Breast epithelium (tissue), 4 donors: ENCODE data around the gene TRIM25. TPM values are rescaled to one million over a fixed set of nuclear protein-coding genes. Genes with fewer than 3 reads are reported as not detected.

Experiments used
- DNase-seq, 2 donors: peaks; one replicate each; pipeline ENCODE4 v3.0.0-alpha.2; 2019; ENCODE audit warnings: low spot score in 2 of 2
- H3K27ac ChIP-seq, 2 donors: fragments of 200-600 bp; sonication (generic) in 1 of 2; one replicate each; pipeline ENCODE4 v1.5.1; 2016 to 2019; ENCODE audit warnings: mild to moderate bottlenecking in 1 of 2
- H3K27me3 ChIP-seq, 2 donors: fragments of 200-600 bp; sonication (generic) in 1 of 2; one replicate each; pipeline versions ENCODE4 v1.5.1 to v1.6.0; 2017 to 2019; ENCODE audit warnings: control low read depth in 1 of 2, mild to moderate bottlenecking in 1 of 2
- H3K36me3 ChIP-seq: fragments of 200-600 bp; one replicate; pipeline ENCODE4 v1.5.1; 2019
- H3K4me1 ChIP-seq, 2 donors: fragments of 200-600 bp; sonication (generic); one replicate each; pipeline ENCODE4 v1.5.1; 2016 to 2019; ENCODE audit warnings: control low read depth in 1 of 2
- H3K4me3 ChIP-seq, 3 donors: fragments of 200-600 bp; sonication (generic); 1 replicate in 2 of 3; 2 replicates in 1 of 3; pipeline ENCODE4 v1.5.1; 2016 to 2019; ENCODE audit warnings: mild to moderate bottlenecking in 3 of 3, moderate library complexity in 2 of 3
- H3K9me3 ChIP-seq, 2 donors: fragments of 200-600 bp; sonication (generic) in 1 of 2; one replicate each; pipeline ENCODE4 v1.5.1; 2016 to 2019; ENCODE audit warnings: control low read depth in 1 of 2
- CTCF ChIP-seq, 3 donors: fragments of 450-650 bp; IDR thresholded peaks; one replicate each; pipeline ENCODE4 v1.5.1; 2016 to 2017; ENCODE audit warnings: antibody characterized with exemption in 3 of 3, mild to moderate bottlenecking in 3 of 3, moderate library complexity in 3 of 3
- POLR2A ChIP-seq: fragments of 450-650 bp; IDR thresholded peaks from one replicate; pipeline ENCODE4 v1.6.1; 2016; ENCODE audit warnings: antibody characterized with exemption, mild to moderate bottlenecking, moderate library complexity
- POLR2AphosphoS5 ChIP-seq, 3 donors: sonication (generic); formaldehyde crosslinking; IDR thresholded peaks; one replicate each; pipeline ENCODE4 v1.6.1; 2017; ENCODE audit warnings: antibody characterized with exemption in 3 of 3
- intact Hi-C: fragments of 100-400 bp; cut with DNase I; formaldehyde crosslinking; loops from one replicate; pipeline ENCODE4 v1.15.1; 2023; ENCODE audit warnings: low total_unique reads
- total RNA-seq, 3 donors: library from RNA; depleted of rRNA; stranded (reverse); fragments of >200 nt; gene quantifications; one replicate each; pipeline ENCODE4 v1.1.0, GENCODE V29; 2016

The TRIM25 gene
- total RNA-seq, 3 donors from 2014 or later = 29.9 to 61.0 (median 37.1) TPM

GRCh38 chr17:56851008-56851407, 62.8 kb downstream of the TRIM25 start:
- intact Hi-C loops = no loop called here
- Histone ChIP-seq H3K36me3 (no peaks in the 10 kb centered on the region), H3K27me3 (no peaks in the 10 kb centered on the region), H3K4me3 (no peak overlapping the region), H3K4me1 (no peaks in the 10 kb centered on the region), H3K27ac (no peak overlapping the region), H3K9me3 (no peaks in the 10 kb centered on the region)
- no peak for DNase-seq
- TF ChIP-seq POLR2A (no peak), POLR2AphosphoS5 (IDR thresholded peaks at IDR 0.05) (no peak), CTCF (IDR thresholded peaks at IDR 0.05) (no peak)

- Histone ChIP-seq H3K4me1 (no peaks in the 10 kb centered on the region), H3K9me3 (no peaks in the 10 kb centered on the region), H3K4me3 (no peak overlapping the region), H3K36me3 (no peaks in the 10 kb centered on the region), H3K27me3 (no peaks in the 10 kb centered on the region), H3K27ac (no peak overlapping the region)
- no peak for DNase-seq
- TF ChIP-seq CTCF (IDR thresholded peaks at IDR 0.05) (no peak), POLR2AphosphoS5 (IDR thresholded peaks at IDR 0.05) (no peak), POLR2A (no peak)
- intact Hi-C loops = no loop called here
Measured at GRCh38 chr17:56850591-56850990, 63.3 kb downstream of the TRIM25 start.

GRCh38 chr17:56849131-56849530, 64.7 kb downstream of the TRIM25 start:
- Histone ChIP-seq H3K36me3 (no peaks in the 10 kb centered on the region), H3K27me3 (no peaks in the 10 kb centered on the region), H3K27ac (no peak overlapping the region), H3K9me3 (no peaks in the 10 kb centered on the region), H3K4me3 (no peak overlapping the region), H3K4me1 (no peaks in the 10 kb centered on the region)
- intact Hi-C loops = no loop called here
- TF ChIP-seq POLR2A = no peak
- no peak for TF ChIP-seq CTCF (IDR thresholded peaks at IDR 0.05)
- no peak for TF ChIP-seq POLR2AphosphoS5 (IDR thresholded peaks at IDR 0.05)
- DNase-seq = no peak

- Histone ChIP-seq H3K4me3 (no peak overlapping the region), H3K4me1 (no peaks in the 10 kb centered on the region), H3K36me3 (no peaks in the 10 kb centered on the region), H3K9me3 (no peaks in the 10 kb centered on the region), H3K27me3 (no peaks in the 10 kb centered on the region), H3K27ac (no peak overlapping the region)
- TF ChIP-seq CTCF (IDR thresholded peaks at IDR 0.05) (no peak), POLR2AphosphoS5 (IDR thresholded peaks at IDR 0.05) (no peak), POLR2A (no peak)
- intact Hi-C loops = no loop called here
- DNase-seq = no peak
Measured at GRCh38 chr17:56847106-56847505, 66.7 kb downstream of the TRIM25 start.

GRCh38 chr17:56845934-56846333, 67.9 kb downstream of the TRIM25 start:
- TF ChIP-seq CTCF (IDR thresholded peaks at IDR 0.05) = no peak
- TF ChIP-seq POLR2AphosphoS5 (IDR thresholded peaks at IDR 0.05) = no peak
- no peak for TF ChIP-seq POLR2A
- intact Hi-C loops = no loop called here
- H3K27ac ChIP-seq = no peak overlapping the region
- no peak overlapping the region for H3K4me3 ChIP-seq
- no peaks in the 10 kb centered on the region for H3K27me3 ChIP-seq
- no peaks in the 10 kb centered on the region for H3K36me3 ChIP-seq
- H3K9me3 ChIP-seq = no peaks in the 10 kb centered on the region
- no peak for DNase-seq
- H3K4me1 ChIP-seq = no peaks in the 10 kb centered on the region
